ENCODE data around the gene SPAG9.

DNA sequence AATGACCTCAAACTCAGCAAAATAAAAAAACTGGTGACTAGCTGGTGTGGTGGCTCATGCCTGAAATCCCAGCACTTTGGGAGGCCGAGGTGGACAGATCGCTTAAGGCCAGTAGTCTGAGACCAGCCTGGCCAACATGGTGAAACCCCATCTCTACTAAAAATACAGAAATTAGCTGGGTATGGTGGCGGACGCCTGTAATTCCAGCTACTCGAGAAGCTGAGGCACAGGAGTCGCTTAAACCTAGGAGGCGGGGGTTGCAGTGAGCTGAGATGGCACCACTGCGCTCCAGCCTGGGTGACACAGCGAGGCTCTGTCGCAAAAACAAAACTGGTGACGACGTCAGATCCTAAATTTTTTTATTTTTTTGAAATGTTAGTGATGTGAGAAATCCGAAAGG, 172.0 kb downstream of the SPAG9 start:
- TF ChIP-seq POLR2AphosphoS5 (IDR thresholded peaks at IDR 0.05) (no peak), POLR2A (IDR thresholded peaks at IDR 0.05; ENCODE audit: low read depth) (no peak), EP300 (IDR thresholded peaks at IDR 0.05) (no peak)
- TF ChIP-seq, protein P1, sequence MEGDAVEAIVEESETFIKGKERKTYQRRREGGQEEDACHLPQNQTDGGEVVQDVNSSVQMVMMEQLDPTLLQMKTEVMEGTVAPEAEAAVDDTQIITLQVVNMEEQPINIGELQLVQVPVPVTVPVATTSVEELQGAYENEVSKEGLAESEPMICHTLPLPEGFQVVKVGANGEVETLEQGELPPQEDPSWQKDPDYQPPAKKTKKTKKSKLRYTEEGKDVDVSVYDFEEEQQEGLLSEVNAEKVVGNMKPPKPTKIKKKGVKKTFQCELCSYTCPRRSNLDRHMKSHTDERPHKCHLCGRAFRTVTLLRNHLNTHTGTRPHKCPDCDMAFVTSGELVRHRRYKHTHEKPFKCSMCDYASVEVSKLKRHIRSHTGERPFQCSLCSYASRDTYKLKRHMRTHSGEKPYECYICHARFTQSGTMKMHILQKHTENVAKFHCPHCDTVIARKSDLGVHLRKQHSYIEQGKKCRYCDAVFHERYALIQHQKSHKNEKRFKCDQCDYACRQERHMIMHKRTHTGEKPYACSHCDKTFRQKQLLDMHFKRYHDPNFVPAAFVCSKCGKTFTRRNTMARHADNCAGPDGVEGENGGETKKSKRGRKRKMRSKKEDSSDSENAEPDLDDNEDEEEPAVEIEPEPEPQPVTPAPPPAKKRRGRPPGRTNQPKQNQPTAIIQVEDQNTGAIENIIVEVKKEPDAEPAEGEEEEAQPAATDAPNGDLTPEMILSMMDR (IDR thresholded peaks at IDR 0.05) = no peak
